ENCODE results near the gene LRRC27.

Gene LRRC27

GRCh38 chr10:132415956-132416355 is 84.0 kb downstream of the LRRC27 start:
- no peak overlapping the region for H3K4me3 ChIP-seq (replicated peaks; ENCODE audit: insufficient read depth, low read length)
- no peak overlapping the region for H3K27ac ChIP-seq (replicated peaks)

GRCh38 chr10:132416566-132417256 is 84.7 kb downstream of the LRRC27 start:
- no peaks in the 10 kb centered on the region for H3K27me3 ChIP-seq (ENCODE audit: insufficient read depth, poor library complexity, severe bottlenecking)
- no peak for DNase-seq (ENCODE audit: low read depth in 1 of 2, low spot score in 1 of 2)
- no peak for TF ChIP-seq POLR2AphosphoS5 (IDR thresholded peaks at IDR 0.05; ENCODE audit: low read depth)
- TF ChIP-seq, protein P1, sequence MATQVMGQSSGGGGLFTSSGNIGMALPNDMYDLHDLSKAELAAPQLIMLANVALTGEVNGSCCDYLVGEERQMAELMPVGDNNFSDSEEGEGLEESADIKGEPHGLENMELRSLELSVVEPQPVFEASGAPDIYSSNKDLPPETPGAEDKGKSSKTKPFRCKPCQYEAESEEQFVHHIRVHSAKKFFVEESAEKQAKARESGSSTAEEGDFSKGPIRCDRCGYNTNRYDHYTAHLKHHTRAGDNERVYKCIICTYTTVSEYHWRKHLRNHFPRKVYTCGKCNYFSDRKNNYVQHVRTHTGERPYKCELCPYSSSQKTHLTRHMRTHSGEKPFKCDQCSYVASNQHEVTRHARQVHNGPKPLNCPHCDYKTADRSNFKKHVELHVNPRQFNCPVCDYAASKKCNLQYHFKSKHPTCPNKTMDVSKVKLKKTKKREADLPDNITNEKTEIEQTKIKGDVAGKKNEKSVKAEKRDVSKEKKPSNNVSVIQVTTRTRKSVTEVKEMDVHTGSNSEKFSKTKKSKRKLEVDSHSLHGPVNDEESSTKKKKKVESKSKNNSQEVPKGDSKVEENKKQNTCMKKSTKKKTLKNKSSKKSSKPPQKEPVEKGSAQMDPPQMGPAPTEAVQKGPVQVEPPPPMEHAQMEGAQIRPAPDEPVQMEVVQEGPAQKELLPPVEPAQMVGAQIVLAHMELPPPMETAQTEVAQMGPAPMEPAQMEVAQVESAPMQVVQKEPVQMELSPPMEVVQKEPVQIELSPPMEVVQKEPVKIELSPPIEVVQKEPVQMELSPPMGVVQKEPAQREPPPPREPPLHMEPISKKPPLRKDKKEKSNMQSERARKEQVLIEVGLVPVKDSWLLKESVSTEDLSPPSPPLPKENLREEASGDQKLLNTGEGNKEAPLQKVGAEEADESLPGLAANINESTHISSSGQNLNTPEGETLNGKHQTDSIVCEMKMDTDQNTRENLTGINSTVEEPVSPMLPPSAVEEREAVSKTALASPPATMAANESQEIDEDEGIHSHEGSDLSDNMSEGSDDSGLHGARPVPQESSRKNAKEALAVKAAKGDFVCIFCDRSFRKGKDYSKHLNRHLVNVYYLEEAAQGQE (IDR thresholded peaks at IDR 0.05; ENCODE audit: insufficient replicate concordance, low read depth), result no peak
- H3K4me3 ChIP-seq (replicated peaks; ENCODE audit: insufficient read depth, low read length), result no peak overlapping the region
- peak overlapping the region; percentile 63 for H3K27ac ChIP-seq (replicated peaks)

More at GRCh38 chr10:132415956-132416355, 84.0 kb downstream of the LRRC27 start:
- no peaks in the 10 kb centered on the region for H3K27me3 ChIP-seq (ENCODE audit: insufficient read depth, poor library complexity, severe bottlenecking)
- DNase-seq (ENCODE audit: low read depth in 1 of 2, low spot score in 1 of 2), result no peak
- TF ChIP-seq, protein P2, sequence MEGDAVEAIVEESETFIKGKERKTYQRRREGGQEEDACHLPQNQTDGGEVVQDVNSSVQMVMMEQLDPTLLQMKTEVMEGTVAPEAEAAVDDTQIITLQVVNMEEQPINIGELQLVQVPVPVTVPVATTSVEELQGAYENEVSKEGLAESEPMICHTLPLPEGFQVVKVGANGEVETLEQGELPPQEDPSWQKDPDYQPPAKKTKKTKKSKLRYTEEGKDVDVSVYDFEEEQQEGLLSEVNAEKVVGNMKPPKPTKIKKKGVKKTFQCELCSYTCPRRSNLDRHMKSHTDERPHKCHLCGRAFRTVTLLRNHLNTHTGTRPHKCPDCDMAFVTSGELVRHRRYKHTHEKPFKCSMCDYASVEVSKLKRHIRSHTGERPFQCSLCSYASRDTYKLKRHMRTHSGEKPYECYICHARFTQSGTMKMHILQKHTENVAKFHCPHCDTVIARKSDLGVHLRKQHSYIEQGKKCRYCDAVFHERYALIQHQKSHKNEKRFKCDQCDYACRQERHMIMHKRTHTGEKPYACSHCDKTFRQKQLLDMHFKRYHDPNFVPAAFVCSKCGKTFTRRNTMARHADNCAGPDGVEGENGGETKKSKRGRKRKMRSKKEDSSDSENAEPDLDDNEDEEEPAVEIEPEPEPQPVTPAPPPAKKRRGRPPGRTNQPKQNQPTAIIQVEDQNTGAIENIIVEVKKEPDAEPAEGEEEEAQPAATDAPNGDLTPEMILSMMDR (IDR thresholded peaks at IDR 0.05; ENCODE audit: insufficient read depth, low read length), result no peak
- TF ChIP-seq, protein P1 (IDR thresholded peaks at IDR 0.05; ENCODE audit: insufficient replicate concordance, low read depth), result no peak
- TF ChIP-seq GABPA (IDR thresholded peaks at IDR 0.05; ENCODE audit: low read depth), result no peak
- no peak for TF ChIP-seq SPI1 (IDR thresholded peaks at IDR 0.05; ENCODE audit: borderline replicate concordance, low read depth)
- no peak for TF ChIP-seq POLR2AphosphoS5 (IDR thresholded peaks at IDR 0.05; ENCODE audit: low read depth)

GRCh38 chr10:132417257-132417910 is 85.4 kb downstream of the LRRC27 start:
- TF ChIP-seq POLR2AphosphoS5 (IDR thresholded peaks at IDR 0.05; ENCODE audit: low read depth), result no peak
- H3K27me3 ChIP-seq (ENCODE audit: insufficient read depth, poor library complexity, severe bottlenecking), result no peaks in the 10 kb centered on the region
- DNase-seq (ENCODE audit: low read depth in 1 of 2, low spot score in 1 of 2), result no peak
- peak overlapping the region; percentile 63 for H3K27ac ChIP-seq (replicated peaks)
- H3K4me3 ChIP-seq (replicated peaks; ENCODE audit: insufficient read depth, low read length), result no peak overlapping the region

DNA sequence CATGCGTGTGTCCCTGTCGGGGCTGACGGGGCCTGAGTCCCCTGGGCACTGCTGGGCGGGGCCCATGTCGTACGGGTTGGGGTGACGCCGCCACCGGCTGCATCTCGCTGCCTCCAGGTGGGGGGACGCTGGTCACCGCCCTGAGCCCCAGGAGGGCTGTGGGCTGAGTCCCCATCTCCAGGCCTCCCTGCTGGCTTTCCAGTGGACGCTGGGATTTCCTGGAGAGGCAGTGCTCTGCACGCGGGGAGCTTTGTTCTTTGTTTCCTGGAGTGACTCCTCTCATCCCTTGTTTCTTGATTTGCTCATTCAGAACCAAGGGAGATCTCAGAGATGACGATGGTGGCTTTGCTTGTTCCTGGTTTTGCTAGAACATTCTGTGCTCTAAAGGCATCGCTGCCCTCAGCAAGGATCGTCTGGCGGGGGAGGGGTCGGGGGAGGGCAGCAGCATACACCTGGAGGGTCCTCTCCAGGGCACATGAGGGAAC is 86.0 kb downstream of the LRRC27 start:
- Histone ChIP-seq H3K27me3 (ENCODE audit: insufficient read depth, poor library complexity, severe bottlenecking) (no peaks in the 10 kb centered on the region), H3K27ac (replicated peaks) (peak overlapping the region; percentile 63), H3K4me3 (replicated peaks; ENCODE audit: insufficient read depth, low read length) (no peak overlapping the region)
- TF ChIP-seq POLR2AphosphoS5 (IDR thresholded peaks at IDR 0.05; ENCODE audit: low read depth) (no peak), GABPA (IDR thresholded peaks at IDR 0.05; ENCODE audit: low read depth) (no peak), SPI1 (IDR thresholded peaks at IDR 0.05; ENCODE audit: borderline replicate concordance, low read depth) (no peak)
- TF ChIP-seq, protein P1 (IDR thresholded peaks at IDR 0.05; ENCODE audit: insufficient replicate concordance, low read depth), result no peak
- TF ChIP-seq, protein P2 (IDR thresholded peaks at IDR 0.05; ENCODE audit: insufficient read depth, low read length), result no peak
- no peak for DNase-seq (ENCODE audit: low read depth in 1 of 2, low spot score in 1 of 2)

Data from HL-60 (cell line).